BJ (cell line): ENCODE measurements around the gene IL4R. TPM values are rescaled to one million over a fixed set of nuclear protein-coding genes. Genes with fewer than 3 reads are reported as not detected.

ENCODE experiments used
- CTCF ChIA-PET: fragments of 350-600 bp; formaldehyde crosslinking; extraction: SDS; loops from one replicate; lab custom pipeline; 2021; ENCODE audit warnings: antibody characterized with exemption, inconsistent platforms; lab: Yijun Ruan, JAX
- POLR2A ChIA-PET: fragments of 300-600 bp; sonication (Branson Sonifier 250); formaldehyde crosslinking; extraction: SDS; loops from one replicate; lab custom pipeline; 2021; ENCODE audit warnings: antibody characterized with exemption; lab: Charles Lee
- DNase-seq: peaks from one replicate; pipeline ENCODE4 v3.0.0-alpha.2; 2011; ENCODE audit warnings: low read depth
- H3K27me3 ChIP-seq: 2 replicates; pipeline ENCODE4 v1.6.0; 2011; ENCODE audit warnings: low read length; ENCODE audit not compliant: control insufficient read depth, insufficient read depth
- H3K36me3 ChIP-seq: 2 replicates; pipeline ENCODE4 v1.5.1; 2011; ENCODE audit warnings: low read length; ENCODE audit not compliant: control insufficient read depth, insufficient read depth
- H3K4me3 ChIP-seq: 2 replicates; pipeline ENCODE4 v1.5.1; 2011; ENCODE audit warnings: low read depth, mild to moderate bottlenecking, control low read depth, low read length
- polyA minus RNA-seq: library from RNA; depleted of rRNA, polyadenylated mRNA; stranded (reverse); fragments of >200 nt; gene quantifications from 2 replicates; pipeline ENCODE4 v1.2.3, GENCODE V29; 2011; rRNA and poly(A)+ RNA removed
- polyA plus RNA-seq: library from polyadenylated mRNA; depleted of rRNA; stranded (reverse); fragments of >200 nt; gene quantifications from 2 replicates; pipeline ENCODE4 v1.2.3, GENCODE V29; 2011; rRNA removed
- TF ChIP-seq, protein P1 (sequence below): IDR thresholded peaks from 2 replicates; pipeline ENCODE4 v1.5.1; 2011; ENCODE audit warnings: low read depth, mild to moderate bottlenecking, control low read depth, inconsistent platforms, low read length, moderate library complexity; ENCODE audit not compliant: insufficient read depth

IL4R gene
- polyA plus RNA-seq (17.3 and 25.4 TPM in 2 replicates), polyA minus RNA-seq (12.8 and 26.1 TPM in 2 replicates)

DNA sequence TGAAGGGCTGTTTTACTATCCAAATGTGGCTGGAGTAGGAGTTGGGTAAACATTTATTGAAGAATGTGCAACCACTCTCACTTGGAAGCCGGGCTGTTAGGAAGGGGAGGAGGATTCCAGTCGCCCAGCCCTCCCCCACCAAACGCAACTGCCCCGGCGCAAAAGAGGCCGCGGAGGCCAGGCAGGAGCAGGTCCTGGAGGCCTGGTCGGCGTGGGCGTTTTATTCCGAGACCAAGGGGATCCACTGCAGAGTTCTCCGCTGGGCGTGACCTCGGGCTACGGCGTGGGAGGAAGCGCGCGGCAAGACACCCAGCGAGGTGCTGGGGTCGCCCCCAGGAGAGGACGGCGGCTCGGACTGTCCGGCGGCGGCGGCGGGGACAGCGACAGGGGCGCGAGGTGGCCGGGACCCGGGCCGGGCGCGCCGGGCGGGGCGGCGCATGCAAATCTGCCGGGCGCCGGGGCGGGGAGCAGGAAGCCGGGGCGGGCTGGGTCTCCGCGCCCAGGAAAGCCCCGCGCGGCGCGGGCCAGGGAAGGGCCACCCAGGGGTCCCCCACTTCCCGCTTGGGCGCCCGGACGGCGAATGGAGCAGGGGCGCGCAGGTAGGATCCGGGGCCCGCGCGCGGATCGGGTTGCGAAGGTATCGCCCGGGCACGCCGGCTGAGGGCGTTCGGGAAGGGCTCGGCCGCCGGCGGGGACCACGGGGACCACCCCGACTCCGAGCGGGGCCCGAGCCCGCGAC lies at the start of gene IL4R:
IL4R (plus strand) TSS at position 553 of the 739 bp plus-strand sequence. CDS start 26,230 bp downstream, outside the sequence.
- DNase-seq, result no peak
- peak within 1 kb of the TSS; percentile 74 for H3K4me3 ChIP-seq
- no peaks in the 10 kb centered on the region for H3K36me3 ChIP-seq
- ChIA-PET CTCF (no interaction called here), POLR2A (no interaction called here)
- TF ChIP-seq, protein P1, sequence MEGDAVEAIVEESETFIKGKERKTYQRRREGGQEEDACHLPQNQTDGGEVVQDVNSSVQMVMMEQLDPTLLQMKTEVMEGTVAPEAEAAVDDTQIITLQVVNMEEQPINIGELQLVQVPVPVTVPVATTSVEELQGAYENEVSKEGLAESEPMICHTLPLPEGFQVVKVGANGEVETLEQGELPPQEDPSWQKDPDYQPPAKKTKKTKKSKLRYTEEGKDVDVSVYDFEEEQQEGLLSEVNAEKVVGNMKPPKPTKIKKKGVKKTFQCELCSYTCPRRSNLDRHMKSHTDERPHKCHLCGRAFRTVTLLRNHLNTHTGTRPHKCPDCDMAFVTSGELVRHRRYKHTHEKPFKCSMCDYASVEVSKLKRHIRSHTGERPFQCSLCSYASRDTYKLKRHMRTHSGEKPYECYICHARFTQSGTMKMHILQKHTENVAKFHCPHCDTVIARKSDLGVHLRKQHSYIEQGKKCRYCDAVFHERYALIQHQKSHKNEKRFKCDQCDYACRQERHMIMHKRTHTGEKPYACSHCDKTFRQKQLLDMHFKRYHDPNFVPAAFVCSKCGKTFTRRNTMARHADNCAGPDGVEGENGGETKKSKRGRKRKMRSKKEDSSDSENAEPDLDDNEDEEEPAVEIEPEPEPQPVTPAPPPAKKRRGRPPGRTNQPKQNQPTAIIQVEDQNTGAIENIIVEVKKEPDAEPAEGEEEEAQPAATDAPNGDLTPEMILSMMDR, result no peak
- H3K27me3 ChIP-seq, result no peaks in the 10 kb centered on the region

DNA sequence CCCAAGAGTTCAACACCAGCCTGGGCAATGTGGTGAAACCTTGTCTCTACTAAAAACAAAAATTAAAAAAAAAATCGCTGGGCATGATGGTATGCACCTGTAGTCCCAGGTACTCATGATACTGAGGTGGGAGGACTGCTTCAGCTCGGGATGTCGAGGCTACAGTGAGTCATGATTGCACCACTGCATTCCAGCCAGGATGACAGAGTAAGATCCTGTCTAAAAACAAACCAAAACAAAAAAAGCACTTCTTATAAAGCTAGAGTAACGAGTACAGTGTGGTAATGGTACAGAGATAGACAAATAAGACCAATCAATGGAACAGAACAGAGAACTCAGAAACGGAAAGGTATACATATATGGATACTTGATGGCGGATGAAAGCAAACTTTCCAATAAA lies 49.6 kb upstream of the IL4R start:
- Histone ChIP-seq H3K27me3 (no peaks in the 10 kb centered on the region), H3K36me3 (no peaks in the 10 kb centered on the region), H3K4me3 (no peak overlapping the region)
- CTCF ChIA-PET, result interaction anchor here (0.6 to 1.1 kb wide), 3 partner anchors 9 to 295 kb away, joined by 3 to 4 read pairs (median 4); no protein-coding TSS in a partner anchor
- POLR2A ChIA-PET, result interaction anchor here (0.6 kb wide), 1 partner anchor 42 kb away, joined by 4 read pairs; no protein-coding TSS in a partner anchor
- TF ChIP-seq, protein P1, result no peak
- DNase-seq, result peak; percentile 45

DNA sequence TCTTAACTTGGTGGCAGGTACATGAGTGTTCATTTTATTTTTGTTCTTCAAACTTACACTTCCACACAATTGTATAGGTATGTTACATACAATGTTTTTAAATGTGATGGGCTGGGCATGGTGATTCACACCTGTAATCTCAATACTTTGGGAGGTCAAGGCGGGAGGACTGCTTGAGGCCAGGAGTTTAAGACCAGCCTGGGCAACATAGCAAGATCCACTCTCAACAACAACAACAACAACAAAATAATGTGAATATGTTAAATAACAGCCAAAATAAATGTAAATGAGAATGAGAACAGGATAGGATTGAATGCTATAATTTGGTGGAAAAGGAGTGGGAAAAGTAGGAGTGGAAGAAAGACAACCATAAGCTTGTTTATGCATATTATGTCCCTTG lies 47.8 kb upstream of the IL4R start:
- no peak for DNase-seq
- Histone ChIP-seq H3K27me3 (no peaks in the 10 kb centered on the region), H3K36me3 (no peaks in the 10 kb centered on the region), H3K4me3 (no peak overlapping the region)
- TF ChIP-seq, protein P1, result no peak
- ChIA-PET CTCF (interaction anchor here (0.7 kb wide), 1 partner anchor 12 kb away, joined by 3 read pairs; no protein-coding TSS in a partner anchor), POLR2A (no interaction called here)

DNA sequence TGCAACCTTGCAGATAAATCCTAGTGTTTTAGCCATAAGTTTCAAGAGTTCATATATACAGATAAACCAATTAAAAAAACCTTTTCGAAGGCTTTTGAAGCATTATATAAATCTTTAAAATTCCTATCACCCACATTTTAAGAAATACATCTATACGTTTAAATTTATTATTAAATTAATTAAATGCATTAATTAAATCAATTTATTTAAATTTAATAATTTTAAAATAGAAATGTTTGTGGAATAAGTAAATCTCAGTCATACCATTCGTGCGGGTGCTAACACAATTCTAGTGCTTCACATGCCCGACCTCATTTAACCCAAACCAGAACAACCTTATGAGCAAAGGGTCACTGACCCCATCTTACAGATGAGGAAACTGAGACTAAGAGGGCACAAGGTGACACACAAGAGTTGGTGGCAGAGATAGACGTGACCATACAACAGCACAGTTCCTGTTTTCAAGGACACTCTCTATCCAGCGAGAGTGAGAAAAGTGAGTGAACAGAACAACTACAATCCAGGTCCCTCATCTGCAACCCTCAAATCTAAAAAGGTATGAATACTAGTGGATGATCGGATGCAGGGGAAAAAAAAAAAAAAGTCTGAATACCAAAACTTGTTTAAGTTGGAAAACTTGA lies 46.6 kb upstream of the IL4R start:
- H3K4me3 ChIP-seq, result no peak overlapping the region
- ChIA-PET CTCF (no interaction called here), POLR2A (no interaction called here)
- H3K36me3 ChIP-seq, result no peaks in the 10 kb centered on the region
- DNase-seq, result no peak
- TF ChIP-seq, protein P1, result no peak
- no peaks in the 10 kb centered on the region for H3K27me3 ChIP-seq
